HG03108 (cell line): ENCODE data around the gene MELTF.
A peak's percentile ranks its signal among the peaks of the same experiment; 100 is the strongest.

ENCODE experiments used
- ATAC-seq: cut with Tn5 transposase; IDR thresholded peaks from one replicate; pipeline ENCODE4 v1.9.1; 2021; ENCODE audit warnings: moderate library complexity; ENCODE audit not compliant: unreplicated experiment

Gene MELTF

GRCh38 chr3:196969660-196970546 is 59.7 kb downstream of the MELTF start:
- peak; percentile 52 for ATAC-seq

- ATAC-seq = peak; percentile 41
Measured at GRCh38 chr3:196969134-196969659, 60.4 kb downstream of the MELTF start.

- ATAC-seq = peak; percentile 51
Measured at GRCh38 chr3:196968233-196969133, 61.1 kb downstream of the MELTF start, which contains the start of gene PIGZ. Gene PIGZ (minus strand): TSS chr3:196968833. CDS start chr3:196952031, 16,802 bp downstream.

- ATAC-seq = no peak
Measured at GRCh38 chr3:196967412-196968232, 62.0 kb downstream of the MELTF start.

- no peak for ATAC-seq
Measured at GRCh38 chr3:196966526-196967401, 62.9 kb downstream of the MELTF start.

- no peak for ATAC-seq
Measured at GRCh38 chr3:196965804-196966173, 63.8 kb downstream of the MELTF start.

- no peak for ATAC-seq
Measured at GRCh38 chr3:196965112-196965803, 64.4 kb downstream of the MELTF start.

GRCh38 chr3:196963631-196963953 is 66.0 kb downstream of the MELTF start:
- no peak for ATAC-seq

- no peak for ATAC-seq
Measured at GRCh38 chr3:196962930-196963630, 66.5 kb downstream of the MELTF start.

- ATAC-seq = no peak
Measured at GRCh38 chr3:196962108-196962929, 67.3 kb downstream of the MELTF start.

GRCh38 chr3:196954832-196955231 is 74.8 kb downstream of the MELTF start:
- ATAC-seq = no peak
